ENCODE measurements around the gene CMTR1. TPM values are rescaled to one million over a fixed set of nuclear protein-coding genes. Genes with fewer than 3 reads are reported as not detected.
"Not testable (repeated sequence)": the region's sequence is repeated elsewhere in the genome, so short reads cannot be mapped to it uniquely, and the experiment has no call there.

Gene CMTR1
- total and polyA plus RNA-seq, 4 donors = 7.8 to 43.1 (median 32.6) TPM

DNA sequence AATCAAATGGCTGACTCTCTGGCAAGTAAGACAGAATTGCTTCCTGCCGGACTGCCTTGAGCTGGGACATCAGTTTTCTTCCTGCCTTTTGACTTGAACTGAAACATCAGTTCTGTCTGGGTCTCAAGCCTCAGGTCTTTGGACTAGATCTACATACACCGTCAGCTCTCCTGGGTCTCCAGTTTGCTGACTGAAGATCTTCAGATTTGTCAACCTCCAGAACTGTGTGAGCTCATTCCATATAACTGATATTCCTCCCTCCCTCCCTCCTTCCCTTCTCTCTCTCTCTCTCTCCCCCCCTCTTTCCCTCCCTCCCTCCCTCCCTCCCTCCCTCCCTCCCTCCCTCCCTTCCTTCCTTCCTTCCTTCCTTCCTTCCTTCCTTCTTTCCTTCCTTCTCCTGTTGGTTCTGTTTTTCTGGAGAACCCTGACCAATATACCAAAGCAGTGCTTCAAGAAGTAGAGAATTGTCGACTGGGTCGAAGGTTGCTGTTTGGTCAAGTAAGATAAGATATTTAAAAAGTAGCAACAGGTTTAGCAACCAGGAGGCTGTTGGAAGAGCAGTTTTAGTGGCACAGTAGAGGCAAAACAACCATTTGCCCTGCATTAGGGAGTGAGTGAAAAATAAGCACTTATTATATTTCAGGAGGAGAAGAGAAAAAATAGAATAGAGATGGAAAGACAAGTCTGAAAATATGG is 33.1 kb upstream of the CMTR1 start:
- Histone ChIP-seq H3K27me3 (ENCODE audit: control insufficient read depth in 1 of 2, insufficient read depth in 2 of 2, low read length in 1 of 2) (no peaks in the 10 kb centered on the region), H3K4me3 (ENCODE audit: low read length in 2 of 2) (no peak overlapping the region), H3K9me3 (ENCODE audit: control insufficient read depth, low read length) (no peaks in the 10 kb centered on the region), H3K27ac (ENCODE audit: low read depth in 1 of 2, low read length in 2 of 2) (no peak overlapping the region), H3K4me1 (ENCODE audit: control insufficient read depth in 1 of 2, insufficient read depth in 2 of 2, low read length in 2 of 2) (no peaks in the 10 kb centered on the region), H3K36me3 (ENCODE audit: control insufficient read depth in 1 of 2, insufficient read depth in 2 of 2, low read length in 1 of 2) (no peaks in the 10 kb centered on the region)
- intact Hi-C loops (cut with DNase I) = no loop called here
- 66 to 79% methylated on average over 4 of the region's 4 CpGs for WGBS, 2 donors
- no peak for ATAC-seq (ENCODE audit: low FRiP score)
- no peak for DNase-seq

DNA sequence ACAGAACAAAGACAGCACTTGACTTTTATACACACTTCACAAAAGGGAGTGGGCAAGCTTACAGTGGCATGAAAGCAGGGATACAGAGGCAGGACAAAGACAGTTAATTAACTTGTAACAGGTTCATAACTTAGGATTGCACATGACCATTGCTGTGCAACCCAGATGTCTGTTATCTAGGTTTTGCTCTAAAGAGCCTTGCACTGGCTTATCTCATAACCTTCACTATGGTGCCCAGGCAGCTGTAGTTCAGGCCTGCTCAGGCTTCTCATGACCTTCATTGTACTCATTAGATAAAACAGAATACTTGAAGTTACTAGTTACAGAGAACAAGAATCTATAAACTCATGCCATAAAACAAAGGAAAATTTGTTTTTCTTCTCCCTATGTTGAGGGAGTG is 31.4 kb upstream of the CMTR1 start:
- H3K4me3 ChIP-seq (ENCODE audit: low read length in 2 of 2); DNase-seq; ATAC-seq (ENCODE audit: low FRiP score); H3K27me3 ChIP-seq (ENCODE audit: control insufficient read depth in 1 of 2, insufficient read depth in 2 of 2, low read length in 1 of 2); H3K27ac ChIP-seq (ENCODE audit: low read depth in 1 of 2, low read length in 2 of 2); H3K9me3 ChIP-seq (ENCODE audit: control insufficient read depth, low read length); H3K36me3 ChIP-seq (ENCODE audit: control insufficient read depth in 1 of 2, insufficient read depth in 2 of 2, low read length in 1 of 2); intact Hi-C loops (cut with DNase I); H3K4me1 ChIP-seq (ENCODE audit: control insufficient read depth in 1 of 2, insufficient read depth in 2 of 2, low read length in 2 of 2): not testable (repeated sequence)

DNA sequence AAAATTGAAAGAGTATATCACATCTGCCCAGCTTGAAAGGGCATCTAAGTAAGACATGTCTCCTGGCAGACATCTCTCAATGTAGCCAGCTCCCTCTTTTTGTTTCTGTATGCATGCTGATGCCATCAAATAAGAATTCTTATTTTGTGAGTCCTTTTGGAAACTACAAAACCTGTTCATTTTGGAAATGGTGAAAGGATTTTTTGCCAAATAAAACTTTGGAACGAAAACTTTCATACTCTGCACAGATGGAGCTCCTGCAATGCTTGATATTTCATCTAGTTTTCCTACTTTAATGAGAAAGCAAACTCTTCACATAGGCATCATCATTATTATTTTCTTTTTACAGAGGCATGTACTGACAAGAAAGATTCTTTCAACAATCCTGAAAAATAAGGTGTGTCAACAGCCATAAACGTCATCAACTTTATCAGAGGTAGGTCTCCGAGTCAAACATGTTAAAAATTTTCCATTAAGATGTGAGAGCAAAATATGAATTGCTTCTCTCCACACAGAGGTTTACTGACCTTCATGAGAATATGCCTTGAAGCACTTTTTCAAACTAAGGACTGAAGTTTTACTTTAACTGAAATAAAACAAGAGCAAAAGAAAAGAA is 26.2 kb upstream of the CMTR1 start:
- 3 to 7% methylated on average over 3 of the region's 3 CpGs for WGBS, 2 donors
- Histone ChIP-seq H3K4me1 (ENCODE audit: control insufficient read depth in 1 of 2, insufficient read depth in 2 of 2, low read length in 2 of 2) (no peaks in the 10 kb centered on the region), H3K9me3 (ENCODE audit: control insufficient read depth, low read length) (no peaks in the 10 kb centered on the region), H3K36me3 (ENCODE audit: control insufficient read depth in 1 of 2, insufficient read depth in 2 of 2, low read length in 1 of 2) (no peaks in the 10 kb centered on the region), H3K4me3 (ENCODE audit: low read length in 2 of 2) (no peak overlapping the region), H3K27me3 (ENCODE audit: control insufficient read depth in 1 of 2, insufficient read depth in 2 of 2, low read length in 1 of 2) (no peaks in the 10 kb centered on the region), H3K27ac (ENCODE audit: low read depth in 1 of 2, low read length in 2 of 2) (no peak overlapping the region)
- intact Hi-C loops (cut with DNase I) = no loop called here
- no peak for ATAC-seq (ENCODE audit: low FRiP score)
- no peak for DNase-seq

DNA sequence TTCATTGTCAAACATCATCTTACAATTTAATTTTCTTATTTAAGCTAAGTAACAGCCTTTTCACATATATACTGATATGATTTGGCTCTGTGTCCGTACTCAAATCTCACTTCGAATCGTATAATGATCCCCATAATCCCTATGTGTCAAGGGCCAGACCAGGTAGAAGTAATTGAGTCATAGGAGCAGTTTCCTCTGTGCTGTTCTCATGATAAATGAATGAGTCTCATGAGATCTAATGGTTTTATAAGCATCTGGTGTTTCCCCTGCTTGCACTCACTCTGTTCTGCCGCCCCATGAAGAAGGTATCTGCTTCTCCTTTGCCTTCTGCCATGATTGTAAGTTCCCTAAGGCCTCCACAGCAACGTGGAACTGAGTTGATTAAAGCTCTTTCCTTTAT is 25.1 kb upstream of the CMTR1 start:
- no peak overlapping the region for H3K4me3 ChIP-seq (ENCODE audit: low read length in 2 of 2)
- ATAC-seq (ENCODE audit: low FRiP score) = no peak
- 88 to 89% methylated on average over 5 of the region's 5 CpGs for WGBS, 2 donors
- intact Hi-C loops (cut with DNase I) = no loop called here
- no peaks in the 10 kb centered on the region for H3K9me3 ChIP-seq (ENCODE audit: control insufficient read depth, low read length)
- no peaks in the 10 kb centered on the region for H3K36me3 ChIP-seq (ENCODE audit: control insufficient read depth in 1 of 2, insufficient read depth in 2 of 2, low read length in 1 of 2)
- H3K27me3 ChIP-seq (ENCODE audit: control insufficient read depth in 1 of 2, insufficient read depth in 2 of 2, low read length in 1 of 2) = no peaks in the 10 kb centered on the region
- H3K4me1 ChIP-seq (ENCODE audit: control insufficient read depth in 1 of 2, insufficient read depth in 2 of 2, low read length in 2 of 2) = no peaks in the 10 kb centered on the region
- H3K27ac ChIP-seq (ENCODE audit: low read depth in 1 of 2, low read length in 2 of 2) = no peak overlapping the region
- DNase-seq = no peak

DNA sequence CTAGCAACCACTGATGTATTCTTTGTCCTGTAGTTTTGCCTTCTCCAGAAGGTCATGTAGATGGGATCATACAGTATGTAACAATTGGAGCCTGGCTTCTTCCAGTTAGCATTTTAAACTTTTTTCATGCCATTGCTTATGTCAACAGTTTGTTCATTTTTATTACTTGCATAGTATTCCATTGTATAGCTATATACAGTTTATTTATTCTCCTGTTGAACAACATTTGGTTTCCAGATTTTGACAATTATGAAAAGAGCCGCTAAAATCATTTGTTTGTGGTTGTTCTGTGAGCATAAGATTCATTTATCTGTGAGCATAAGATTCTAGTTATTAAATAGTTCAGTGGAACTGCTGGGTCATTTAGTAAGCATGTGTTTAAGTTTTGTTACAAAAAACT is 23.5 kb upstream of the CMTR1 start:
- H3K27ac ChIP-seq (ENCODE audit: low read depth in 1 of 2, low read length in 2 of 2) = no peak overlapping the region
- H3K9me3 ChIP-seq (ENCODE audit: control insufficient read depth, low read length) = no peaks in the 10 kb centered on the region
- DNase-seq = no peak
- WGBS, 2 donors = 95 to 98% methylated on average over 1 of the region's 1 CpG
- H3K4me3 ChIP-seq (ENCODE audit: low read length in 2 of 2) = no peak overlapping the region
- H3K36me3 ChIP-seq (ENCODE audit: control insufficient read depth in 1 of 2, insufficient read depth in 2 of 2, low read length in 1 of 2) = no peaks in the 10 kb centered on the region
- ATAC-seq (ENCODE audit: low FRiP score) = no peak
- H3K4me1 ChIP-seq (ENCODE audit: control insufficient read depth in 1 of 2, insufficient read depth in 2 of 2, low read length in 2 of 2) = no peaks in the 10 kb centered on the region
- no peaks in the 10 kb centered on the region for H3K27me3 ChIP-seq (ENCODE audit: control insufficient read depth in 1 of 2, insufficient read depth in 2 of 2, low read length in 1 of 2)
- intact Hi-C loops (cut with DNase I) = no loop called here

DNA sequence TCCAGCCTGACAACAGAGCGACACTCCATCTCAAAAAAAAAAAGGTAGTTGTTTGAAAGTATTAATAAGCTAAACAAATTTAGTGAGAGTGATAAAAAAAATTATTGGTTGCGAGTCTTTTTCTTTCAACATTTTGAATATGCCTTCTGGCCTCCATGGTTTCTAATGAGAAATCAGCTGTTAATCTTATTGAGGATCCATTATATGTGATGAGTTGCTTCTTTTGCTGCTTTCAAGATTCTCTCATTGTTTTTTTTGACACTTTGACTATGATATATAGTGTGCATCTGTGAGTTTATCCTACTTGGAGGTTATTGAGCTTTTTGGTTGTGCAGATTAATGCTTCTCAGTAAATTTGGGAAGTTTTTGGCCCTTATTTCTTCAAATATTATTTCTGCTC is 15.6 kb upstream of the CMTR1 start:
- Histone ChIP-seq H3K27ac (ENCODE audit: low read depth in 1 of 2, low read length in 2 of 2) (no peak overlapping the region), H3K4me3 (ENCODE audit: low read length in 2 of 2) (no peak overlapping the region), H3K27me3 (ENCODE audit: control insufficient read depth in 1 of 2, insufficient read depth in 2 of 2, low read length in 1 of 2) (no peaks in the 10 kb centered on the region), H3K4me1 (ENCODE audit: control insufficient read depth in 1 of 2, insufficient read depth in 2 of 2, low read length in 2 of 2) (no peaks in the 10 kb centered on the region), H3K9me3 (ENCODE audit: control insufficient read depth, low read length) (no peaks in the 10 kb centered on the region), H3K36me3 (ENCODE audit: control insufficient read depth in 1 of 2, insufficient read depth in 2 of 2, low read length in 1 of 2) (no peaks in the 10 kb centered on the region)
- DNase-seq (no peak), ATAC-seq (ENCODE audit: low FRiP score) (no peak)
- intact Hi-C loops (cut with DNase I) = no loop called here
- WGBS, 2 donors = 73 to 95% methylated on average over 2 of the region's 2 CpGs

DNA sequence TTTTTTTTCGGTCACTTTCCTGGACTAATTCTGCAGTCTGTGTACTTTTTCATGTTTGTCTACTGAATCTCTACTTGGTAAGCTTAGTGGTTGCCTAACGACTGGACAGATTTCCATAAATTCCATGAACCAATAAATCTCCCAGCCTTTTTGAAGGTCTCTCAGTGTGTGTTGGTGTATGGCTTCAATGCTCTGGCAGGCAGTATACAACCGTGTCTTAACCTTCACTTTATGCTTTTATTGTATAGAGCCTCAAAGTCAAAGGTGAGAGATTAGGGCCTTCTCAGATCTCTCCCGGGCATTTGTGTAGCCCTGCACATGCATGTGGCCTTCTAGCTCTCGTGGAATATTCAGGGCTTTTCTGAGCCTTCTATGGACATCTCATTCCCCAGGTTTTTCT is 14.3 kb upstream of the CMTR1 start:
- DNase-seq (no peak), ATAC-seq (ENCODE audit: low FRiP score) (no peak)
- no peak overlapping the region for H3K4me3 ChIP-seq (ENCODE audit: low read length in 2 of 2)
- no peaks in the 10 kb centered on the region for H3K27me3 ChIP-seq (ENCODE audit: control insufficient read depth in 1 of 2, insufficient read depth in 2 of 2, low read length in 1 of 2)
- intact Hi-C loops (cut with DNase I) = no loop called here
- no peaks in the 10 kb centered on the region for H3K9me3 ChIP-seq (ENCODE audit: control insufficient read depth, low read length)
- no peak overlapping the region for H3K27ac ChIP-seq (ENCODE audit: low read depth in 1 of 2, low read length in 2 of 2)
- no peaks in the 10 kb centered on the region for H3K36me3 ChIP-seq (ENCODE audit: control insufficient read depth in 1 of 2, insufficient read depth in 2 of 2, low read length in 1 of 2)
- no peaks in the 10 kb centered on the region for H3K4me1 ChIP-seq (ENCODE audit: control insufficient read depth in 1 of 2, insufficient read depth in 2 of 2, low read length in 2 of 2)
- 75 to 84% methylated on average over 5 of the region's 5 CpGs for WGBS, 2 donors

DNA sequence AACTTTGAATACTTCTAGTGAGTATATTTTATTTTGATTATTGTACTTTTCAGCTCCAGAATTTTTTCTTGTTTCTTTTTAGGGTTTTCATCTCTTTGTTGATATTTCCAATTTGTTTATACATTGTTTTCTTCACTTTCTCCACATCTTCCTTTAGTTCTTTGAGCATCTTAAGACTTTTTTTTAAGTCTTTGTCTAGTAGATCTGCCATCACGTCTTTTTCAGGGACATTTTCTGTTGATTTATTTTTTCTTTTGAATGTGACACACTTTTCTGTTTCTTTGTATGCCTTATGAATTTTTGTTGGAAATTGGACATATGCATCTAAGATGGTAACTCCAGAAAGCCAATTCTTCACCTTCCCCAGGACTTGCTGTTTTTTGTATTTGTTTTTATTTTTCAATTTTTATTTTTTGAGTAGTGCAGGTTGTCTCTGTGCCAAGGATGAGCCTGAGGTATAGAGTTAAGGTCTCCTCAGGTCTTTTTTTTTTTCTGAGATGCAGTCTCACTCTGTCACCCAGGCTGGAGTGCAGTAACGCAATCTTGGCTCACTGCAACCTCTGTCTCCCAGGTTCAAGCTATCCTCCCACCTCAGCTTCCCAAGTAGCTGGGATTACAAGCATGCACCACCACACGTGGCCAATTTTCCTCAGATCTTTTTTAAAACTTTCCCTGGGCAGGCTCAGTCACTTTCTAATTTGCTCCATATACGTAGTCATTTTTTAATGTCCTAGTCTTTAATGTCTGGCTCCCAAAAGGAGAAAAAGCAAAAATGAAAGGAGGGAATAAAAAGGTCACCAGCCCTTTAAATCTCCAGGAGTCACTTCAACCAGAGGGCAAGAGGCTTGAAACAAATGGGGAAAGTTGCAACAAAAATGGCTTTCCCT is 6.7 kb upstream of the CMTR1 start:
- no peak for ATAC-seq (ENCODE audit: low FRiP score)
- Histone ChIP-seq H3K4me1 (ENCODE audit: control insufficient read depth in 1 of 2, insufficient read depth in 2 of 2, low read length in 2 of 2) (no peaks in the 10 kb centered on the region), H3K27me3 (ENCODE audit: control insufficient read depth in 1 of 2, insufficient read depth in 2 of 2, low read length in 1 of 2) (no peaks in the 10 kb centered on the region), H3K36me3 (ENCODE audit: control insufficient read depth in 1 of 2, insufficient read depth in 2 of 2, low read length in 1 of 2) (no peaks in the 10 kb centered on the region), H3K9me3 (ENCODE audit: control insufficient read depth, low read length) (peaks cover 2% of the 10 kb centered on the region), H3K4me3 (ENCODE audit: low read length in 2 of 2) (no peak overlapping the region), H3K27ac (ENCODE audit: low read depth in 1 of 2, low read length in 2 of 2) (no peak overlapping the region)
- 79 to 81% methylated on average over 4 of the region's 4 CpGs for WGBS, 2 donors
- DNase-seq = no peak
- intact Hi-C loops (cut with DNase I) = no loop called here

Data from aorta (tissue), 5 donors.